Brain microvascular endothelial cell (primary cell): ENCODE measurements around the gene SPDYE2.
"Not testable (repeated sequence)": the region's sequence is repeated elsewhere in the genome, so short reads cannot be mapped to it uniquely, and the experiment has no call there.

Experiments
- DNase-seq: peaks from one replicate; pipeline ENCODE4 v3.0.0-alpha.2; 2020
- H3K27ac ChIP-seq: fragments of 250-450 bp; sonication (Bioruptor Pico); 2 replicates; pipeline ENCODE4 v1.5.1; 2020; ENCODE audit warnings: mild to moderate bottlenecking, moderate library complexity
- H3K27me3 ChIP-seq: fragments of 250-450 bp; sonication (Bioruptor Pico); replicated peaks from 2 replicates; pipeline ENCODE4 v1.5.1; 2020; ENCODE audit warnings: mild to moderate bottlenecking
- H3K36me3 ChIP-seq: fragments of 250-450 bp; sonication (Bioruptor Pico); replicated peaks from 2 replicates; pipeline ENCODE4 v1.5.1; 2020; ENCODE audit warnings: mild to moderate bottlenecking
- H3K4me3 ChIP-seq: 2 replicates; pipeline ENCODE4 v1.5.1; 2011; ENCODE audit warnings: low read depth, mild to moderate bottlenecking, control low read depth, low read length, moderate library complexity
- in situ Hi-C: cut with HindIII; loops from 2 replicates; pipeline ENCODE4 v1.10.0; 2017; ENCODE audit warnings: low sequenced_read_pairs, low pct_ligation_motif_present

Gene SPDYE2

DNA sequence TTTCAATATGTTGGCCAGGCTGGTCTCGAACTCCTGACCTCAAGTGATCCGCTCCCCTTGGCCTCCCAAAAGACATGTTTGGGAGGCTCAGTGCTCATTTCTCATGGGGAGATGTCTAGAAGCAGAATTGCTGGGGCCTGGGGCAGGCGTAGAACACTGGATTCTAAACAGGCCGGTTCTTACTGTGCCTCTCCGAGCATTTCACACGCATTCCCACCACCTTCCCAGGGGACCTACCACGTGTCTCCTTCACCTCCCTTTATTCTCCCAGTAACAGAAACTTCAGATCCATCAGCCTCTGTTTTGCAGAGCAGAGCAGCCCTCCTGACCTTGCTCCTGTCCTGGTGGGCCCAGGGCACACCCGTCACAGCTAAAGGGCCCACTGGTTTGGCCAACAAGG, 23.8 kb upstream of the SPDYE2 start:
- H3K27me3 ChIP-seq, H3K36me3 ChIP-seq, in situ Hi-C loops, H3K27ac ChIP-seq, DNase-seq, H3K4me3 ChIP-seq: not testable (repeated sequence)

DNA sequence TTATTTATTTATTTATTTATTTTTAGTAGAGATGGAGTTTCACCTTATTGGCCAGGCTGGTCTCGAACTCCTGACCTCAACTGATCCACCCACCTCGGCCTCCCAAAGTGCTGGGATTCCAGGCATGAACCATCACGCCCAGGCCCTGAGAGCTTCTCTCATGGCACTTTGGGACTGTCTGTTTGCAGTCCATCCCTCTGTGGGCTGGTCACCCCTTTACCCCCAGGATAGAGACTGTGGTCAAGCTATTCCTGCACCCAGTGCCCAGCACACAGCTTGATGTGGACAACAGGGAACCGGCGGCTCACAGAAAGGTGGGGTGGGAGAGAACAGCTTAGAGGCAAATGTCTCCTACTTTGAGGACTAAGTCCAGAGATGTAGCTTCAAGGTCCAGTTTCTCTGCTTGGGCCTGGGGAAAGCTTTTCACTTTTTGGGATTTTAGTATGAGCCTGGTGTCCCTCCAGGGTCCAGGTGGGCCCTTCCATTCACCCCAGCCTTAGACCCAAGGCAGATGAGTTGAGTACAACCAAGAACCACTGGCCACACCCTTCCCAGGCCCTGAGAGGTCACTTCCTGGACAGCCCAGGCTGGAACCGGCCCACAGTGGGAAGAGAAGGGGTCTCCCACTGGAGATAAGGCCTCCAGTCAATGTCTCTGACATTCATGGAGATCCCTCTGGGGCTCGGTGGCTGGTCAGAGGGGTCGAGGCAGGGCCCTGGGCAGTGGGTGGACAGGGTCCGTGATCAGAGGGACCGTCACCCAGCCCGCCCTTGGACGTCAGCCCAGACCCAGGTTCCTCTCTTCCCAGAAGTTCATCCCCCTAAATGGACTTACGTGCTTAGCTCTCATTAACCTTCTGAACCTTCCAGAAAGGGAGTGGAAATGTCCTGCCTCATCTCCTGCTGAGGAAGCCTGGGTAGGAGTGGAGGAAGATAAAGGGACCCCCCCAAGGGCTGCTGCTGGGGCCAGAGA, 22.9 kb upstream of the SPDYE2 start:
- H3K27ac ChIP-seq, DNase-seq, in situ Hi-C loops: not testable (repeated sequence)

DNA sequence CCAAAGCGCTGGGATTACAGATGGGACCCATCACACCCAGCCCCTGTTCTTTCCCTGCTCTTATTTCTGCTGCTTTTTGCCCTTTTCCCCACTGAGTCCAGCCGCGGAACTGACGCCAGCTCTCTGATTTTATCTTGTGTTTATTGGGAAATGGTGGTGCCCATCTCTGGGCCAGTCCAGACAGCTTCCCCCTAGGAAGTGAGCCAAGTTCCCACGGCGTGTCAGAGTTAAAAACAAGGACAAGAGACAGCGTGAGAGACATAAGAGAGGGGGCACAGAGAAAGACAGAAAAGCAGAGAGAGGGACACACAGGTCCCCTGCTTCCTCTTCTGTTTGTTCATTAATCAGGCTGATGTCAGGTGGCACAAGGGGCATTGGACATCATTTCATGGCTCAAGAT, 19.4 kb upstream of the SPDYE2 start:
- H3K27me3 ChIP-seq, in situ Hi-C loops, DNase-seq, H3K27ac ChIP-seq, H3K36me3 ChIP-seq, H3K4me3 ChIP-seq: not testable (repeated sequence)

More for the DNA sequence above, 22.9 kb upstream of the SPDYE2 start:
- not testable (repeated sequence) for H3K36me3 ChIP-seq, H3K27me3 ChIP-seq, H3K4me3 ChIP-seq

DNA sequence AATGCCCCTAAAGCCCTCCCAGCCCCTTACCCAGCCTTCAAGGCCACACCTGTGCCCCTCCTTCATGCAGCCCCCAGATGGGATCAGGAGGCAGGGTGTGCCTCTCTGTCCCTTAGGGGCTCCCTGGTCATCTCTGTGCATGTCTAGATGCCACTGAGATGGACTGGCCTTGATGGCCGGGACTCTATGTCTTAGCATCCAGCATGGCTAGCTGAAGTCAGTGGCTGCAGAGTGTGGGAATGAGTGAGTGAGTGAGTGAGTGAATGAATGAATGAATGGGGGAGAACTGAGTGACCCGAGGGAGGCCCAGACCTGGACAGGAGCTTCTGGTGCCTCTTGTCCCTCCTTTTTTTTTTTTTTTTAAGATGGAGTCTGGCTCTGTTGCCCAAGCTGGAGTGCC, 18.9 kb upstream of the SPDYE2 start:
- DNase-seq, H3K27me3 ChIP-seq, in situ Hi-C loops: not testable (repeated sequence)

DNA sequence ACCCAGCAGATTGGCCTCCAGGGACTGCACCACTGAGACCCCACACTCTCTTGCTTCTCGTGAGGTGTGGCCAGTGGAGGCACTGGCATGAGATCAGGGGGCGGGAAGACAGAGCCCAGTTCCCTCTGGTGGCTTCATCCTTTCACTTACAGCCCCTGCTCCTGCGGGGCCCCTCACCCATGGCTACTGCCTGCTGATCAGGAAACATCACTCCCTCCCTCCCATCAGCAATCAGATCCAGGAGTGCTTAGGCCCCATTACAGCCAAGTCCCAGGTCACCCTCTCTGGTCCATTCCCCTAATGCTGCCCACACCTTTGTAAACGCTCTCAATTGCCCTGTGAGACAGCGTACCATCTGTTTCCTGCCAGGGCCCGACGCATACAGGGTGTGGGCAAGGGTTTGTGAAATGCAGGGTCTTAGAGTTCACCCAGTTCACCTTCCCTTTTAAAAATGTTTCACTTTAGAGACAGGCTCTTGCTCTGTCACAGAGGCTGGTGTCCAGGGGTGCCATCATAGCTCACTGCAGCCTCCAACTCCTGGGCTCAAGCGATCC, 15.9 kb upstream of the SPDYE2 start:
- H3K27ac ChIP-seq, H3K27me3 ChIP-seq, DNase-seq, H3K4me3 ChIP-seq, in situ Hi-C loops, H3K36me3 ChIP-seq: not testable (repeated sequence)

More for the DNA sequence above, 18.9 kb upstream of the SPDYE2 start:
- H3K27ac ChIP-seq, H3K36me3 ChIP-seq, H3K4me3 ChIP-seq: not testable (repeated sequence)

DNA sequence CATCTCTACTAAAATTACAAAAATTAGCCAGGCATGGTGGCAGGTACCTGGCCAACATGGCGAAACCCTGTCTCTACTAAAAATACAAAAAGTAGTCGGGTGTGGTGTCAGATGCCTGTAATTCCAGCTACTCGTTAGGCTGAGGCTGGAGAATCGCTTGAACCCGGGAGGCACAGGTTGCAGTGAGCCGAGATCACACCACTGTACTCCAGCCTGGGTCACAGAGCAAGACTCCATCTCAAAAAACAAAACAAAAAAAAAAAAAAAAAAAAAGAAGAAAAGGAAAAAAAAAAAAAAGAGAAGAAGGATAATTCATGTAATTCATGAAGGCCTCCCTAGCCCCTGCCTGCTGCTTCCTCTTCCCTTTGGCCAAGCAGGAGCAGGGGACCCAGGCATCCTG, 10.4 kb upstream of the SPDYE2 start:
- H3K27me3 ChIP-seq, H3K4me3 ChIP-seq, DNase-seq, H3K36me3 ChIP-seq, in situ Hi-C loops, H3K27ac ChIP-seq: not testable (repeated sequence)

DNA sequence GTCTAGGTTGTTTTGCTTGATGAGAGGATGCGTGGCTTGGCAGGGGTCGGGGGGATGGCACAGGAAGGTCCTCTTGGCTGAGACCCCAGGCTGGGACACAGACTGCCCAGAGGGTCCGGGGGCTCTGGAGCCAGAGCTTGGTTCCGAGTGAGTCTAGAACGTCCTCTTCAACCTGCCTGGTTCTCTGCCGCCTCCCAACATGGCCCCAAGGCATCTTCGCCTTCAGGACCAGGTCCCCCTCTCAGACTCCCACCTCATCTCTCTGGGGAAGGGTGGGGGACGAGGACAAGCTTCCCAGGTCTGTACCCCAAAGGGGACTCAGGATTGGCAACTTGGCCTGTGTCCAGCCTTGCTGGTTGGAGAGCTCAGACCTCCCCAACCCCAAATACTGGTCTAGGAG, 8.9 kb upstream of the SPDYE2 start:
- H3K27me3 ChIP-seq, H3K36me3 ChIP-seq, H3K27ac ChIP-seq, in situ Hi-C loops, H3K4me3 ChIP-seq, DNase-seq: not testable (repeated sequence)

DNA sequence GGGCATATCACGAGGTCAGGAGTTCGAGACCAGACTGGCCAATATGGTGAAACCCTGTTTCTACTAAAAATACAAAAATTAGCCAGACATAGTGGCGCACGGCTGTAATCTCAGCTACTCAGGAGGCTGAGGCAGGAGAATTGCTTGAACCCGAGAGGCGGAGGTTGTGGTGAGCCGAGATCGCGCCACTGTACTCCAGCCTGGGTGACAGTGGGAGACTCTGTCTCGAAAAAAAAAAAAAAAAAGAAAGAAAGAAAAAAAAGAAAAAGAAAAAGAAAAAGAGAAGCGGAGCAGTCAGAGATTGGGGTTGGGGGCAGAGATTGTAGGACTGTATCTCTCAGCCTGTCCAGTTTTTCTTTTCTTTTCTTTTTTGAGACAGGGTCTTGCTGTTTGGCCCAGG, 8.3 kb upstream of the SPDYE2 start:
- H3K36me3 ChIP-seq, H3K27me3 ChIP-seq, in situ Hi-C loops, H3K27ac ChIP-seq, H3K4me3 ChIP-seq, DNase-seq: not testable (repeated sequence)

DNA sequence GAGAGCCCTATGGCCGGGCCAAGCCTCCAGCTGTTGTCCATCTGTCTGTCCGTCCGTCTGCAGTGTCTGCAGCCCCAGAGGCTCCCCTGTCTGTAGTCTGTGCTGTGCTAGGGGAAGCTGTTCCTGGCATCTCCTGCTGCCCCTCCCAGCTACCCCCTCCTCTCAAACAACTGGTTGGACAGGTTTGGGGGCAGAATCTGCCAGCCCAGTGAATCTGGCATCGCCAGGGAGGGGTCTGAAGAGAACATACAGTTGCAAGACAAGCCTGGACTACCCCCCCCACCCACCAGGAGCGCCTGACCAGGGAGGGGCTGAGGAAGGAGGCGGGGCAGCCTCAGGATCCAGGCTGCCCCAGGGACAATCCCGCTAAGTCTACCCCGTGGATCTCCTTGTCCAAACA, 7.4 kb upstream of the SPDYE2 start, which contains the start of gene UPK3BL2:
Gene UPK3BL2 (minus strand): TSS at position 101 of the 400 bp plus-strand sequence. CDS start 60 bp downstream, at position 41.
- DNase-seq, in situ Hi-C loops, H3K27me3 ChIP-seq, H3K27ac ChIP-seq, H3K4me3 ChIP-seq, H3K36me3 ChIP-seq: not testable (repeated sequence)

DNA sequence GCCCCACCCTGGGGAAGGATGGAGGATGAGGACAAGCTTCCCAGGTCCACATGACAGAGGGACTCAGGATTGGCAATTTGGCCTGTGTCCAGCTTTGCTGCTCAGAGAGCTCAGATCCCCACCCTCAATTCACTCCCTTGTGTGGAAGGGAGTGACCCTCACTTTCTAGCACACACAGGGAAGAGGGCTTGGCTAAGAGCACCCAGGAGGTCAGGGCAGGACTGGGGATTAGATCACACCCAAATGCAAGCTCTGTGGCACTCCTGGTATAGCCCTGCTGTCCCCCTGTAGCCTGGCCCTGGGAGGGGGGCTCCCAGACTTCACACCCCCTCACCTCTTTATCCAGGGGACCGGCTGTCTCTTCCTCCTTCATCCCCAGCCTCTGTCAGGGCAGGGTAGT, 6.7 kb upstream of the SPDYE2 start:
- H3K4me3 ChIP-seq, H3K27ac ChIP-seq, H3K36me3 ChIP-seq, H3K27me3 ChIP-seq, DNase-seq, in situ Hi-C loops: not testable (repeated sequence)

DNA sequence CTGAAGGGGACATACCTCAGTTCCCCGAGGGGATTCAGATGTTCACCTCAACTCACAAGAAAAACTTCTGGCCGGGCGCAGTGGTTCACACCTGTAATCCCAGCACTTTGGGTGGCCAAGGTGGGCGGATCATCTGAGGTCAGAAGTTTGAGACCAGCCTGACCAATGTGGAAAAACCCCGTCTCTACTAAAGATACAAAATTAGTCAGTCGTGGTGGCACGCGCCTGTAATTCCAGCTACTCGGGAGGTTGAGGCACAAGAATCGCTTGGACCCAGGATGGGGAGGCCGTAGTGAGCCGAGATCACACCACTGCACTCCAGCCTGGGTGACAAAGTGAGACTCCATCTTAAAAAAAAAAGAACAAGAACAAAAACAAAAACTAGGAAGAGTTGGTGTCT, 5.7 kb upstream of the SPDYE2 start:
- H3K27me3 ChIP-seq, H3K27ac ChIP-seq, H3K36me3 ChIP-seq, in situ Hi-C loops, H3K4me3 ChIP-seq, DNase-seq: not testable (repeated sequence)

DNA sequence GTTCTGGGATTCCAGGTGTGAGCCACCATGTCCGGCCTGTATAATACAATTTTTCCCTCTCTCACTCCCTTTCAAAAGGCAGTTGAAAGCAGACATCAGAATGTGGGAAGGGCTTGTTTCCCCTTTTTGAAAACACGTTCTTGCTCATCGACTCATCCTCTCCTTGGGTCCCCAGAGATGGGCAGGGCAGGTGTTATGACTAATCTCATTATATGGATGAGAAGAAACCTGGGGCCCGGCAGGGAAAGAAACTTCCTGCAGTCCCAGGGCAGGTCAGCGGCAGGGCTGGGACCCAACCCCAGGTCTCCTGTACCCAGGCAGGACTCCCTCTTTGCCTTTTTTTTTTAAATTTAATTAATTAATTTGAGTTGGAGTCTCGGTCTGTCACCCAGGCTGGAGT, 4.7 kb upstream of the SPDYE2 start:
- in situ Hi-C loops, H3K27ac ChIP-seq, H3K36me3 ChIP-seq, DNase-seq, H3K27me3 ChIP-seq, H3K4me3 ChIP-seq: not testable (repeated sequence)

DNA sequence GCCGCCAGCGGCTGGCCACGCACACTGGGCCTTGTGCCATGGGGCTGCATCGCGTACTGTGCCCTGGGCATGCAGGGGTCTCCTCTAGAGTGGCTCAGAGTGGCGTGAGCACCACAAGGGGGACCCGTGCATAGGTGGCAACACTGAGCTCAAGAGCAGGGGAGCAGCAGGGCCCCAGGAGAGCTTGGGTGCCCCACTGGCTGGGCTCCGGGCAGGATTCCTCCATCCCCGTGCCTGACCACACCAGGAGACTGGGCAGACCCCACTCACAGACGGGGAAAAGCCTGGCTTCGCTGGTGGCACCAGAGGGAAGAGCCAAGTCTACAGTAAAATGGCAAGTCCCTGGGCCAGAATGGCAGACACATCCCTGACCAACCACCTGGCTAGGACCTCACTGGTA, 17.6 kb downstream of the SPDYE2 start:
- DNase-seq, in situ Hi-C loops, H3K27ac ChIP-seq, H3K36me3 ChIP-seq, H3K27me3 ChIP-seq, H3K4me3 ChIP-seq: not testable (repeated sequence)
